Testis (tissue), 2 donors: ENCODE measurements around the gene SERINC4.
"Not testable (repeated sequence)": the region's sequence is repeated elsewhere in the genome, so short reads cannot be mapped to it uniquely, and the experiment has no call there.

ENCODE experiments used
- CTCF ChIP-seq, 3 experiments: fragments of 450-650 bp in 2 of 3; fragments of 200-600 bp in 1 of 3; sonication (generic) in 1 of 3; IDR thresholded peaks; one replicate each; pipeline ENCODE4 v1.5.1; 2016 to 2019; ENCODE audit warnings: antibody characterized with exemption in 3 of 3, mild to moderate bottlenecking in 2 of 3, moderate library complexity in 1 of 3
- POLR2A ChIP-seq: fragments of 450-650 bp; IDR thresholded peaks from one replicate; pipeline ENCODE4 v1.6.1; 2017; ENCODE audit warnings: antibody characterized with exemption, mild to moderate bottlenecking, moderate library complexity

GRCh38 chr15:43832485-43832884 lies 32.5 kb upstream of the SERINC4 start:
- not testable (repeated sequence) for TF ChIP-seq CTCF (IDR thresholded peaks at IDR 0.05); POLR2A
